ENCODE data around the gene IFT52. TPM values are rescaled to one million over a fixed set of nuclear protein-coding genes. Genes with fewer than 3 reads are reported as not detected.
A peak's percentile ranks its signal among the peaks of the same experiment; 100 is the strongest.

The IFT52 gene
- total RNA-seq, 1 experiment from 2014 or later = 70.5 TPM

DNA sequence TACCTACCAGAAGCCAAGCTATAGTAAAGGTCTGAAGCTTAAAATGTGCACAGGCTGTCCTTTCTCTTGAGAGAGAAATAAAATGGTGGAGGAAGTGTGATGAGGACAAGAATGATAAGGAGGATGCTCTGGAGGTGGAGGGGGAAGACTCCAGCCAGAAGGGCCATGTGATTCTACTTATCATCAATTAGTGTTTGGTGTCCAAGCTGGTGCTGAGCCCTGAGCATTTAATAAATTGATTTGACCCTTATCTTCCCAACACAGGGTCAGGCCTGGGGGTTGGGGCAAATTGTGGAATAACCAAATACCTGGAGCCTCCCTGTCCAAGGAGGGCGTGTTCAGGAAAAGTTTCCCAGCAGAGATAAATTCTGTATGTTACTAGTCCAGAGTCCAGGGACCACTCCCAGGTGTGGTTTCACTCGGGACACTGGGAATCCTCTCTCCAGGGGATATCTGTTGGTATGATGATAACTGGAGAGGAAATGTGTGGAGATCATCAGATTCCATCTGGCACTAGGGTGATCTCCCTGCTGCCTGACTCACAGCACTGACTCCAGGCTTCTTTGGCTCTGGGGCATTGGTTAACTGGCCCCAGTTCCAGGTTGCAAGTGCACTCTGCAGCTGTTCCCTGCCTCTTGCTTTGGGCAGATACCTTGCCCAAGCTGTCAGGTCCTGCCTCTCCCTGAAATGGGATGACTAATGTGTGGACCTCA is 72.4 kb downstream of the IFT52 start:
- intact Hi-C loops (cut with micrococcal nuclease; ENCODE audit: unreplicated experiment) = no loop called here
- Mint-ChIP-seq H3K4me1 (ENCODE audit: low read depth, unreplicated experiment) (peaks cover 15% of the 10 kb centered on the region), H3K27ac (ENCODE audit: unreplicated experiment) (no peak overlapping the region), H3K9me3 (ENCODE audit: unreplicated experiment) (no peaks in the 10 kb centered on the region), H3K27me3 (ENCODE audit: insufficient read depth, unreplicated experiment) (no peaks in the 10 kb centered on the region), H3K4me3 (ENCODE audit: unreplicated experiment) (no peak overlapping the region), H3K36me3 (ENCODE audit: insufficient read depth, unreplicated experiment) (peaks cover 15% of the 10 kb centered on the region)
- ChIA-PET CTCF (no interaction called here), POLR2A (no interaction called here)
- no TSS peak for BruUV-seq (replicated peaks)
- Histone ChIP-seq H3K4me3 (ENCODE audit: low read depth, low read length) (no peak overlapping the region), H3K4me1 (peaks cover 39% of the 10 kb centered on the region), H3K9me3 (no peaks in the 10 kb centered on the region), H3K27me3 (replicated peaks; ENCODE audit: control insufficient read depth, insufficient read depth, low read length) (no peaks in the 10 kb centered on the region), H3K36me3 (ENCODE audit: control insufficient read depth, insufficient read depth, low read length) (no peaks in the 10 kb centered on the region)
- peak; percentile 49 to 83 for DNase-seq
- TF ChIP-seq, protein P1, sequence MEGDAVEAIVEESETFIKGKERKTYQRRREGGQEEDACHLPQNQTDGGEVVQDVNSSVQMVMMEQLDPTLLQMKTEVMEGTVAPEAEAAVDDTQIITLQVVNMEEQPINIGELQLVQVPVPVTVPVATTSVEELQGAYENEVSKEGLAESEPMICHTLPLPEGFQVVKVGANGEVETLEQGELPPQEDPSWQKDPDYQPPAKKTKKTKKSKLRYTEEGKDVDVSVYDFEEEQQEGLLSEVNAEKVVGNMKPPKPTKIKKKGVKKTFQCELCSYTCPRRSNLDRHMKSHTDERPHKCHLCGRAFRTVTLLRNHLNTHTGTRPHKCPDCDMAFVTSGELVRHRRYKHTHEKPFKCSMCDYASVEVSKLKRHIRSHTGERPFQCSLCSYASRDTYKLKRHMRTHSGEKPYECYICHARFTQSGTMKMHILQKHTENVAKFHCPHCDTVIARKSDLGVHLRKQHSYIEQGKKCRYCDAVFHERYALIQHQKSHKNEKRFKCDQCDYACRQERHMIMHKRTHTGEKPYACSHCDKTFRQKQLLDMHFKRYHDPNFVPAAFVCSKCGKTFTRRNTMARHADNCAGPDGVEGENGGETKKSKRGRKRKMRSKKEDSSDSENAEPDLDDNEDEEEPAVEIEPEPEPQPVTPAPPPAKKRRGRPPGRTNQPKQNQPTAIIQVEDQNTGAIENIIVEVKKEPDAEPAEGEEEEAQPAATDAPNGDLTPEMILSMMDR (IDR thresholded peaks at IDR 0.05; ENCODE audit: insufficient read depth in 1 of 2, low read depth in 1 of 2, low read length in 1 of 2, severe bottlenecking in 1 of 2, unreplicated experiment in 1 of 2) = no peak

DNA sequence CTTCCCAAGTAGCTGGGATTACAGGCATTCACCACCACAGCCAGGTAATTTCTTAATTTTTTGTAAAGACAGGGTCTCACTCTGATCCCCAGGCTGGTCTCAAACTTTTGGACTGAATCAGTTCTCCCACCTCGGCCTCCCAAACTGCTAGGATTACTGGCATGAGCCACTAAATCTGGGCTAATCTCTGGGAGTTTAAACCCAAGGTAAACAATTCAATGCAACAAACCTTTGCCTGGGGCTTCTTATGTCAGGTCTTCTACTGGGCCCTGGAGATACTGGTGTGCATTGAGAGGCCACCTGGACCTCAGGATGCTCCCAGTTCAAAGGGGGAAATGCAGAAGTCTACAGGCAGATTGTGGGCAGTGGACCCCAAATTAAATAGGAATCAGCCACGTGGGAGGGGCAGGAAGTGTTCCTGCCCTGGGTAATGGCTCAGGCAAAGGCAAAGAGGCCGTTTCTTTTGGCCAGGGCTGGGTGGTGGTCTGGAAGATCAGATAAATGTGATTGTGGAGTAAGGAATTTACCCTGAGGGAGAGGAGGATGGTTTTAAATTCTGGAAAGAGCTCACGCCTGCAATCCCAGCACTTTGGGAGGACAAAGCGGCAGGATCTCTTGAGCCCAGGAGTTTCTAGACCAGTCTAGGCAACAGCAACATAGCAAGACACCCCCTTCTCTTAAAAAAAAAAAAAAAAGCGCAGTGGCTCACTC is 74.9 kb downstream of the IFT52 start:
- H3K27me3 ChIP-seq (replicated peaks; ENCODE audit: control insufficient read depth, insufficient read depth, low read length) = no peaks in the 10 kb centered on the region
- ChIA-PET CTCF (interaction anchor here (0.9 kb wide), 1 partner anchor 13 kb away, joined by 4 read pairs; no protein-coding TSS in a partner anchor), POLR2A (interaction anchor here (0.6 kb wide), 1 partner anchor 13 kb away, joined by 3 read pairs; no protein-coding TSS in a partner anchor)
- Mint-ChIP-seq H3K27me3 (ENCODE audit: insufficient read depth, unreplicated experiment) (no peaks in the 10 kb centered on the region), H3K36me3 (ENCODE audit: insufficient read depth, unreplicated experiment) (peaks cover 40% of the 10 kb centered on the region), H3K4me1 (ENCODE audit: low read depth, unreplicated experiment) (peaks cover 22% of the 10 kb centered on the region), H3K9me3 (ENCODE audit: unreplicated experiment) (no peaks in the 10 kb centered on the region), H3K27ac (ENCODE audit: unreplicated experiment) (peak overlapping the region; percentile 58), H3K4me3 (ENCODE audit: unreplicated experiment) (peak overlapping the region; percentile 61)
- no peak for DNase-seq
- H3K36me3 ChIP-seq (ENCODE audit: control insufficient read depth, insufficient read depth, low read length) = peaks cover 2% of the 10 kb centered on the region; the same call in 1 of the 2 replicates
- H3K4me1 ChIP-seq = peaks cover 49% of the 10 kb centered on the region
- intact Hi-C loops (cut with micrococcal nuclease; ENCODE audit: unreplicated experiment) = no loop called here
- H3K9me3 ChIP-seq = no peaks in the 10 kb centered on the region
- BruUV-seq (replicated peaks) = no TSS peak
- TF ChIP-seq, protein P1 (IDR thresholded peaks at IDR 0.05; ENCODE audit: insufficient read depth in 1 of 2, low read depth in 1 of 2, low read length in 1 of 2, severe bottlenecking in 1 of 2, unreplicated experiment in 1 of 2) = no peak
- no peak overlapping the region for H3K4me3 ChIP-seq (ENCODE audit: low read depth, low read length)

Data from Caco-2 (cell line).